Mucosa of gallbladder (tissue), 1 donor: ENCODE data around the gene MSRB1. TPM values are rescaled to one million over a fixed set of nuclear protein-coding genes. Genes with fewer than 3 reads are reported as not detected.
"Not testable (repeated sequence)": the region's sequence is repeated elsewhere in the genome, so short reads cannot be mapped to it uniquely, and the experiment has no call there.

ENCODE experiments used
- DNase-seq: peaks from one replicate; pipeline ENCODE4 v3.0.0-alpha.2; 2020; ENCODE audit warnings: low spot score
- total RNA-seq: library from RNA; stranded (reverse); gene quantifications from one replicate; pipeline ENCODE4 v1.2.1, GENCODE V29; 2021
- donor health status: DM: no; HTN: no; CAD: no.

Gene MSRB1
- total RNA-seq, 1 donor from 2014 or later: 41.2 TPM

GRCh38 chr16:1938910-1939309 is 4.1 kb downstream of the MSRB1 start:
- no peak for DNase-seq

- DNase-seq: no peak
Observed at GRCh38 chr16:1938316-1938715, 4.7 kb downstream of the MSRB1 start.

GRCh38 chr16:1936945-1937479 is 6.0 kb downstream of the MSRB1 start:
- DNase-seq: no peak

DNA sequence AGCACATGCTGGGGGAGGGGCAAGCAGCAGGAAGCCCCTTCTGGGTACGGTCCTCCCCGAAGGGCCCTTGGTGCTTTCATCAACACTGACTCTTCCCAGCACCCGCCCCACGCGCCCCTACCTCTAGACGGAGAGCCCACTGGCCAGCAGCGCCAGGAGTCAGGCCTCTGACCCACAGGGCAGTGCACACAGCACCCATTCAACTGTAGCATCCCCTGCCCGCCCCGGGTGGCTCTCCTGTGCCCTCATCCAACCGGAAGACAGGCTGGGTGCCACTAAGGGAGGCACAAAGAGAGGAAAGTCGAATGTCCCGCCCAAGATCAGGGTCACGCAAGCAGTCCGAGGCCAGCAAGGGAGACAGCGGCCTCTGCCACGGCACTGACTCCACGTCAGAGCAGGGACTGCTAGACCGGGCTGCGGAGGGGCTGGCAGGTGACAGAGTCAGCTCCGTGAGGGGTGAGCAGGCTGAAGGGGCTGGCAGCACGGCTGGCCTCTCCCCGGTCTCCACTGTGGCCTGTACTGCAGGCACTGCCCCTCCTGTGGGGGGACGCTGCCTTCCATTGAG is 9.8 kb downstream of the MSRB1 start:
- DNase-seq: no peak

GRCh38 chr16:1932050-1933028 is 10.7 kb downstream of the MSRB1 start:
- no peak for DNase-seq

GRCh38 chr16:1930338-1930720 is 12.7 kb downstream of the MSRB1 start:
- no peak for DNase-seq

- DNase-seq: peak; percentile 90
Observed at GRCh38 chr16:1929578-1930337, 13.2 kb downstream of the MSRB1 start.

DNA sequence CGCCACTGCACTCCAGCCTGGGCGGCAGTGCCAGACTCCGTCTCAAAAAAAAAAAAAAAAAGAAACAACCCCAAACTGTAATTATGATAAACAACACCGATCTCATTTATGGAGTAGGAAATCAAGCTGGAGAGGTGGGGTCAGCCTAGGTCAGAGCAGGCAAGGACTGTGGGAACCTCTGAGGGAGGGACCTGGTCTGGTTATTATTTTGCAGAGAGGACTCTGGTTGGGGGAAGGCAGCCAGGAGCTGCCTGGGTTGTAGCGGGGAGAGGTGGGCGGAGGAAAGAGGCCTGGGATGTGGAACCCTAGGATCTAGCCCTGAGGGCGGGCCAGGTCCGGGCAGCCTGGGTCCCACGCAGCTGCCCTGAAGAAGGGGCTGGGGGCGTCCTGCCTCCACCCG is 13.9 kb downstream of the MSRB1 start:
- no peak for DNase-seq

- no peak for DNase-seq
Observed at GRCh38 chr16:1926271-1926670, 16.7 kb downstream of the MSRB1 start.

DNA sequence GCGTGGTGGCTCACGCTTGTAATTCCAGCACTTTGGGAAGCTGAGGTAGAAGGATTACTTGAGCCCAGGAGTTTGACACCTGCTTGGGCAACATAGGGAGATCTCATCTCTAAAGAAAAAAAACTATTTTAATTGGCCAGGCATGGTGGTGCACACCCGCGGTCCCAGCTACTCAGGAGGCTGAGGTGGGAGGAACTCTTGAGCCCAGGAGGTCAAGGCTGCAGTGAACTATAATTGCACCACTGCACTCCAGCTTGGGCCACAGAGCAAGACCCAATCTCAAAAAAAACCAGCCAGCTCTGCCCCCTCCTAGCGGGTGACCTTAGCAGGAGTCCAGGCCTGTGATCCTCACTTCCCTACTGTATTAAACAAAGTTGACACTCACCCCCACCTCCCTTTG is 18.9 kb downstream of the MSRB1 start:
- no peak for DNase-seq

- no peak for DNase-seq
Observed at GRCh38 chr16:1923299-1924034, 19.5 kb downstream of the MSRB1 start.

- DNase-seq: no peak
Observed at GRCh38 chr16:1922357-1922756, 20.6 kb downstream of the MSRB1 start.

- DNase-seq: no peak
Observed at GRCh38 chr16:1920727-1921171, 22.2 kb downstream of the MSRB1 start.

DNA sequence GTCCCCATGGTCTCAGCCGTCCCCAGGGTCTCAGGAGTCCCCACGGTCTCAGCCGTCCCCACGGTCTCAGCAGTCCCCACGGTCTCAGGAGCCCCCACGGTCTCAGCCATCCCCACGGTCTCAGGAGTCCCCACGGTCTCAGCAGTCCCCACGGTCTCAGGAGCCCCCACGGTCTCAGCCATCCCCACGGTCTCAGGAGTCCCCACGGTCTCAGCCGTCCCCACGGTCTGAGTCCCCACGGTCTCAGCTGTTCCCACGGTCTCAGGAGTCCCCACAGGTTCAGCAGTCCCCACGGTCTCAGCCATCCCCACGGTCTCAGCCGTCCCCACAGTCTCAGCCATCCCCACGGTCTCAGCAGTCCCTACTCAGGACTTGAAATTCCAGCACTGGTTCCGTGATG is 22.9 kb downstream of the MSRB1 start:
- not testable (repeated sequence) for DNase-seq

GRCh38 chr16:1919327-1919998 is 23.5 kb downstream of the MSRB1 start:
- DNase-seq: no peak

DNA sequence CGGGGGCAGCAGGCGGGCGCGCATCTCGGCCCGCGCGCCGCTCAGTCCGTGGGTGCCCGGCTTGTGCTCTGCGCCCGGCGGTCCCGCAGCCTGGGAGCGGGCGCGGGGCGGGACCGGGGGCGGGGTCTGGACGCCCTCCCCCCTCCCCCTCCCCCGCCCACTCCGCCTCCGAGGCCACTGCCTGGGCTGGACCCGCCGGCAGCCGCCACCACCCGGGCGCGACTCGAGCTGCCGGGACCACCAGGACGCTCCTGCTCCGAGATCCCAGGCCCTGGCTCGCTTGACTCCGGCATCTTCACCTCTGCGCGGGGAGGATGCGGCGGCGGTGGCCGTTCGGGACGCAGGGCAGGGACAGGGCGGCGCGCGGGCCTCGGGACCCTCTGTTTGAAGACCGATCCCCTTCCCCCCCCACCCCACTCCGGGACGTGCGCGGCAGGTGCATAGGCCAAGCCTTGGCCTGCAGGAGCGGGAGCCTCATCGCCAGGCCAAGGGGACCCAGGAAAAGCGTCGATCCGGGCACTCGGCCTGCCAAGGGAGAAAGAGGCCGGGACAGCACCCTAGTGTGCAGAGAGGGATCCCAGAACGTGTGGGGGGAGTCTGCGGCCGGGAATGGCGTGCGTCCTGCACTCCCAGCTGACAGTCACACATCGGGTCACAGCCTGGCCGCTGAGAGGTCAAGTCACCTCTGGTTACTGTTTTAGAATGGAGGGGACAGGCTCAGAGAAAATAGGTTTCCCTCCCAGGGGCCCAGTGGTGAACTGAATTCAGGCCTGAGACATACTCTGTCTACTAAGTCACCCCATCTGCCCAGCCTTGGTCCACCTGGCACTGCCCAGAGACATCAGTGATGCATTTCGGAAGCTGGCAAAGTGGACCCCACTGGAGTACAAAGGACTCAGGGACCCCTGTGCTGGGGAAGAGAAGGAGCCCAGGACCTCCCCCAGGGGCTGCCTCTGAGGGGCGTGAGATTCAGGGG is 24.4 kb downstream of the MSRB1 start, which contains the start of gene HS3ST6:
Gene HS3ST6, minus strand, starts transcription at position 65 of the 976 bp plus-strand sequence. CDS start 92 bp downstream, outside the sequence.
- no peak for DNase-seq

DNA sequence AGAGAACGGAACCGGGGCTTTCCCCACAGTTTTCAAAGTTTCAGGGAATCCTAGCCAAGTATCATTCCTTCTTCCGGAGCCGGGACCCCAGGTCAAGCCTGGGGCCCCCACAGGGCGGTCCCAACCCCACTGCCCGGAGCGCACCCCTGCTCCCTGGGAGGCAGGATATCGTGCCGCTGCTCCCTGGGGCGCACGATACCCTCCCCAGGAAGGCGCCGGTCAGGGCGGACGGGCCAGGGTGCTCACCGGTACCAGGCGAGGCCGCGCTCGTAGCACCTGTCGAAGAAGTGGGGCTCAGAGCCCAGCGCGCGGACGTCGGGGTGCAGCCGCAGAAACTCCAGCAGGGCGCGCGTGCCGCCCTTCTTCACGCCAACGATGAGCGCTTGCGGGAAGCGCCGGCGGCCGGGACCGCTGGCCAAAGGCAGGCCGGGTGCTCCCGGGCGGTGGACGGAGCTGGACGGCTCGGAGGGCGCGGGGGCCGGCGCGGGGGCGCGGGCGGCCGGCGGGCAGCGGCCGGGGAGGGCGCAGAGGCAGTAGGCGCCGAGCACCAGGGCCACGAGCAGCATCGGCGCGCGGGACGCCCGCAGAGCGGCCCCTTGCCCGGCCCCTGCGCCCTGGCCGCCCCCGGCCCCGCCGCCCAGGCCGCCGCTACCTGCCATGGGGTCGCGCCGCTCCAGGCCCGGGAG is 25.2 kb downstream of the MSRB1 start:
- DNase-seq: no peak

GRCh38 chr16:1917056-1917664 is 25.8 kb downstream of the MSRB1 start:
- DNase-seq: no peak

DNA sequence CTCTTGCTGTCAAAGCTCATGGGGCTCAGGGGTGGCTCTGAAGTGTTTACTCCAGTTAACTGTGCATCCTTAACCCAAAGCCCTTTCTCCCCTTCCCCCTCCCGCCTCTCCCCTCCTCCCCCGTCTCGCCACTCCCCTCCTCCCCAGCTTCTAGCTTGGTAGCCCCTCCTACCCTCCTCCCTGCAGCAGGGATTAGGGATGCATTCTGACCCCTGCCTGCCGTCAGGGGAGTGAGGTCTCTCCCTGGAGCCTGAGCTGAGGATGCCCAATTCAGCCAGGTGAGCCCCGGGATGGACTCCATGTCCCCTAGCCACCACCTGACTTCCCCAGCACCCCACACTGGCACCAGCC is 26.4 kb downstream of the MSRB1 start:
- DNase-seq: no peak
